H1 (cell line): Measurements from ENCODE around the gene ZMIZ1. TPM values are rescaled to one million over a fixed set of nuclear protein-coding genes. Genes with fewer than 3 reads are reported as not detected.

Experiments used
- CTCF ChIP-seq, 3 experiments: IDR thresholded peaks; 1 replicate in 2 of 3; 2 replicates in 1 of 3; pipeline versions ENCODE4 v1.5.1 to v1.6.1; 2011; ENCODE audit warnings: low read length in 3 of 3, mild to moderate bottlenecking in 3 of 3, inconsistent platforms in 2 of 3, low read depth in 1 of 3, moderate library complexity in 1 of 3; ENCODE audit not compliant: insufficient read depth in 1 of 3; ENCODE audit errors: control extremely low read depth in 1 of 3
- KDM1A ChIP-seq: fragments of 200-600, 300-600 bp; sonication (generic); IDR thresholded peaks from 2 replicates; pipeline ENCODE4 v1.7.1; 2016; ENCODE audit warnings: mild to moderate bottlenecking, low read length, borderline replicate concordance
- polyA plus RNA-seq, 7 experiments: library from polyadenylated mRNA; depleted of rRNA in 3 of 7; stranded (reverse) in 5 of 7; unstranded in 2 of 7; fragments of >200 nt in 5 of 7; fragments of 200-250 nt in 2 of 7; gene quantifications; 1 replicate in 5 of 7; 2 replicates in 1 of 7; 4 replicates in 1 of 7; pipeline versions ENCODE4 v1.2.1 to v1.2.3, GENCODE V29; 2011 to 2013; ENCODE audit warnings: missing spikeins in 2 of 7, mixed read lengths in 2 of 7
- total RNA-seq: library from RNA; stranded (reverse); fragmentation: NEBNext Ultra II Directional; extraction: Animal tissue kit (Norgen Biotek cat#: 25700); gene quantifications from 2 replicates; pipeline ENCODE4 v1.2.1, GENCODE V29; 2021

ZMIZ1 gene
- total and polyA plus RNA-seq, 2 of the 8 experiments (the other 6 are each of a cell fraction or from before 2014, with no cell fraction given) = 8.1 to 28.0 TPM

DNA sequence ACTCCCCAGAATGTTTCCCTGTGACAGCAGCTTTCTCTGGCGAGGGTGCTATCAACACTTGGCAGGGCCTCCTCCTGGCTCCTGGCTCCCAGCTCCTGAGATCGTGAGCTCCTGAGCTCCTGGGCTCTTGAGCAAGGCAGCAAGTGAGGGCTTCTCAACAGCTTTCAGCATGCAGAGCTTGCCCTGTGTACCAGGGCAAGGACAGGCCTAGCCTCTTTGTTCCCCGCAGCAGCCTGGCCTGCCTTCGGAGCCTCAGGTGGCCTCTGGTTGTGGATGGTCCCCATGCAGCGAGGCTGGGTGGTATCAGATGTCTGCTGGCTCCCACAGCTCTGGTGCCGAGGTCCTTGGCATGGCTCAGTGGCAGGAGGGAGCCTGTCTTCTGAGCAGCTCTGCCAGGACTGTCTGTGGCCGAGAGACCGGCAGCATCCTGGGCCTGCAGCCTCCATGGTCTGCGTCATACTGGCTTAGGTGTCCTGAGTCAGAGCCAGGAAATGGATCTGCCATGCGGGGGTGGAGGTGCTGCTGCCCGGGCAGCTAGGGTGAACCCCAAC, 44.2 kb downstream of the ZMIZ1 start (continued):
- TF ChIP-seq CTCF (IDR thresholded peaks at IDR 0.05; ENCODE audit: control extremely low read depth in 1 of 3, insufficient read depth in 1 of 3, low read depth in 1 of 3, low read length in 3 of 3) = no peak
- TF ChIP-seq KDM1A = no peak
